Right lobe of liver (tissue), 6 donors: ENCODE data around the gene RC3H1. TPM values are rescaled to one million over a fixed set of nuclear protein-coding genes. Genes with fewer than 3 reads are reported as not detected.
A peak's percentile ranks its signal among the peaks of the same experiment; 100 is the strongest.

Source experiments
- ATAC-seq, 4 donors: fragments of 200-7000 bp; cut with Tn5 transposase; one replicate each; pipeline ENCODE4 v1.9.1; 2020; ENCODE audit warnings: mild to moderate bottlenecking in 4 of 4, moderate library complexity in 4 of 4
- DNase-seq, 3 donors: peaks; one replicate each; pipeline ENCODE4 v3.0.0-alpha.2; 2020
- H3K27ac ChIP-seq, 3 donors: fragments of 200-600 bp; one replicate each; pipeline ENCODE4 v1.8.0; 2022
- H3K27me3 ChIP-seq, 2 donors: fragments of 200-600 bp; one replicate each; pipeline ENCODE4 v1.8.0; 2022
- H3K36me3 ChIP-seq, 4 donors: fragments of 200-600 bp; sonication (generic) in 1 of 4; one replicate each; pipeline versions ENCODE4 v1.5.1 to v1.8.0; 2017 to 2022; ENCODE audit warnings: control low read depth in 1 of 4
- H3K4me1 ChIP-seq, 4 donors: fragments of 200-600 bp; sonication (generic) in 1 of 4; one replicate each; pipeline versions ENCODE4 v1.5.1 to v1.8.0; 2017 to 2022; ENCODE audit warnings: control low read depth in 1 of 4
- H3K4me3 ChIP-seq, 3 donors: fragments of 200-600 bp; one replicate each; pipeline ENCODE4 v1.8.0; 2022
- H3K9me3 ChIP-seq, 4 donors: fragments of 200-600 bp; sonication (generic) in 1 of 4; one replicate each; pipeline versions ENCODE4 v1.5.1 to v1.8.0; 2017 to 2022; ENCODE audit warnings: control low read depth in 1 of 4
- POLR2A ChIP-seq: fragments of 450-650 bp; IDR thresholded peaks from one replicate; pipeline ENCODE4 v1.6.1; 2017; ENCODE audit warnings: antibody characterized with exemption, mild to moderate bottlenecking
- WGBS: methylation state at CpG from one replicate; pipeline ENCODE4 v1.1.6; 2018; ENCODE audit warnings: low coverage, low lambda C conversion rate; ENCODE audit not compliant: insufficient coverage; ENCODE audit errors: missing lambda C conversion rate; 5-methylcytosine and 5-hydroxymethylcytosine counted together
- intact Hi-C, 2 donors: fragments of 100-400 bp; cut with DNase I; formaldehyde crosslinking; loops; one replicate each; pipeline versions ENCODE4 v1.11.2 to v1.14.1; 2022
- total RNA-seq, 6 experiments: library from RNA; depleted of rRNA in 2 of 6; stranded (reverse); fragments of >200 nt in 2 of 6; fragmentation: NEBNext Ultra II Directional in 3 of 6; extraction: Animal tissue kit (Norgen Biotek cat#: 25700) in 3 of 6; gene quantifications; one replicate each; pipeline versions ENCODE4 v1.1.0 to v1.2.4, GENCODE V29; 2016 to 2023
- TF ChIP-seq, protein P1 (sequence below), 4 donors: fragments of 200-600 bp in 3 of 4; fragments of 450-650 bp in 1 of 4; IDR thresholded peaks; one replicate each; pipeline versions ENCODE4 v1.5.1 to v1.8.0; 2016 to 2022; ENCODE audit warnings: antibody characterized with exemption in 4 of 4, mild to moderate bottlenecking in 2 of 4
- donor health status: DM: no; HTN: yes; CAD: no.
- donor health status: DM: no; HTN: no; CAD: no.
- donor health status: DM: no; HTN: no; CAD: no.
- donor health status: DM: no; HTN: yes; CAD: no.
- donor health status: DM: no; HTN: yes; CAD: no.

RC3H1 gene
- total RNA-seq, 6 experiments from 2014 or later = 15.7 to 22.2 (median 17.7) TPM

DNA sequence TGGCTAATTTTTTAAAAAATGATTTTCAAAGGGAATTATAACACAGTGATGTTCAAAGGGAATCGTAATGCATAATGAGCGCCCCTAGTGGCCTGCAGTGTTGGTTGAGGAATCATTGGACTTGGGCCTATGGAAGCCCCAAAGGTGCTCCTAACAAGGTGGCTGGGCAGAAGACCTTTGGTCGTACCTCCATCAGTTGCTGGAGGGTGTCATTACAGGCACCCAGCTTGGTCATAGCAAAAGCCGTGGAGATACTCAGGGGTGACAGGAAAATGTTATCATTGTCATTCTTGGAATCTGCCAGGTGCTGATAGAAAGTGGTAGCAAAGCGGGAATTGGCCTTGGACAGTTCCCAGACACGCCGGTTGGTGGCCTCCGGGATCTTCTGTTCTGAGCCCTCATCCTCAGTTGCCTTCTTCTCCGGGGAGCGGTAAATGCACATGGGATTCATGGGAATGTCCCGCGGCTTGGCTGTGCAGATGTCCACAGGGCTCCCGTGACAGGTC is 107.7 kb downstream of the RC3H1 start:
- Histone ChIP-seq H3K4me1 (peaks cover 0 to 47% (median 11%) of the 10 kb centered on the region in 4 donors), H3K9me3 (no peaks in the 10 kb centered on the region), H3K27me3 (no peaks in the 10 kb centered on the region), H3K27ac (peak overlapping the region in 2 of 3 donors; percentile 30 to 89), H3K4me3 (peak overlapping the region; percentile 63 to 88 (median 84)), H3K36me3 (peaks cover 0 to 51% (median 20%) of the 10 kb centered on the region in 4 donors)
- TF ChIP-seq, protein P1, sequence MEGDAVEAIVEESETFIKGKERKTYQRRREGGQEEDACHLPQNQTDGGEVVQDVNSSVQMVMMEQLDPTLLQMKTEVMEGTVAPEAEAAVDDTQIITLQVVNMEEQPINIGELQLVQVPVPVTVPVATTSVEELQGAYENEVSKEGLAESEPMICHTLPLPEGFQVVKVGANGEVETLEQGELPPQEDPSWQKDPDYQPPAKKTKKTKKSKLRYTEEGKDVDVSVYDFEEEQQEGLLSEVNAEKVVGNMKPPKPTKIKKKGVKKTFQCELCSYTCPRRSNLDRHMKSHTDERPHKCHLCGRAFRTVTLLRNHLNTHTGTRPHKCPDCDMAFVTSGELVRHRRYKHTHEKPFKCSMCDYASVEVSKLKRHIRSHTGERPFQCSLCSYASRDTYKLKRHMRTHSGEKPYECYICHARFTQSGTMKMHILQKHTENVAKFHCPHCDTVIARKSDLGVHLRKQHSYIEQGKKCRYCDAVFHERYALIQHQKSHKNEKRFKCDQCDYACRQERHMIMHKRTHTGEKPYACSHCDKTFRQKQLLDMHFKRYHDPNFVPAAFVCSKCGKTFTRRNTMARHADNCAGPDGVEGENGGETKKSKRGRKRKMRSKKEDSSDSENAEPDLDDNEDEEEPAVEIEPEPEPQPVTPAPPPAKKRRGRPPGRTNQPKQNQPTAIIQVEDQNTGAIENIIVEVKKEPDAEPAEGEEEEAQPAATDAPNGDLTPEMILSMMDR (IDR thresholded peaks at IDR 0.05) = peak; percentile 60 to 64 (median 62)
- TF ChIP-seq POLR2A = no peak
- ATAC-seq (peak; percentile 63 to 76 (median 66)), DNase-seq (peak; percentile 66 to 84 (median 82))
- intact Hi-C loops = no loop called here
- 17% methylated on average over 6 of the region's 13 CpGs for WGBS

GRCh38 chr1:173913111-173913510 is 109.0 kb downstream of the RC3H1 start:
- DNase-seq (no peak), ATAC-seq (no peak)
- intact Hi-C loops = no loop called here
- Histone ChIP-seq H3K4me3 (peak overlapping the region in 2 of 3 donors; percentile 84 to 88), H3K9me3 (no peaks in the 10 kb centered on the region), H3K36me3 (peaks cover 0 to 64% (median 25%) of the 10 kb centered on the region in 4 donors), H3K27ac (no peak overlapping the region), H3K4me1 (peaks cover 0 to 34% (median 9%) of the 10 kb centered on the region in 4 donors), H3K27me3 (no peaks in the 10 kb centered on the region)
- TF ChIP-seq POLR2A = no peak
- TF ChIP-seq, protein P1 (IDR thresholded peaks at IDR 0.05) = no peak
- 64% methylated on average over 3 of the region's 3 CpGs for WGBS

- no peak for ATAC-seq
These were observed 118.2 kb downstream of the RC3H1 start for GRCh38 chr1:173903827-173904531.

DNA sequence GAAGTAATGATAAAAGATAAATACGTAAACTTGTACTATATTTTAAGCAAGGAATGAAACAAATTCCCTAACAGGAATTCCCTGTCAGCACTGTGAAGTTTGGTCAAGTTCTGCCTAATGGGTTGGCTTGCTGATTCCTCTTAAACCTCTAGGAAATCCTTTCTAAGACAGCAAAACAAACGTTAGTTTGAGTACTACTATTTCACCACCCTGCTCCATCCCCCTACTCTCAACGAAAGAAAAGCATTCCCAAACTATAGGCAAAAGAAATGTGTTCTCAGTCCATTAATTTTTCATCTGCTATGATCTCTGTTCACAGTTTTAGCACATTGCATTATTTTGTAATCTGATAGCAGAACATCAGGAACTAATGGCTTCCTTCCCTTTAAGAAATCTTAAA is 121.2 kb downstream of the RC3H1 start:
- no peak for TF ChIP-seq POLR2A
- TF ChIP-seq, protein P1 (IDR thresholded peaks at IDR 0.05) = no peak

More at GRCh38 chr1:173903827-173904531, 118.2 kb downstream of the RC3H1 start:
- no peaks in the 10 kb centered on the region for H3K27me3 ChIP-seq
- H3K36me3 ChIP-seq = peaks cover 0 to 77% (median 47%) of the 10 kb centered on the region in 4 donors
- H3K27ac ChIP-seq = no peak overlapping the region
- H3K9me3 ChIP-seq = no peaks in the 10 kb centered on the region
- no peak for DNase-seq
- intact Hi-C loops = no loop called here
- no peaks in the 10 kb centered on the region for H3K4me1 ChIP-seq
- TF ChIP-seq, protein P1 (IDR thresholded peaks at IDR 0.05) = no peak
- no peak for TF ChIP-seq POLR2A
- WGBS = 74% methylated on average over 6 of the region's 6 CpGs
- no peak overlapping the region for H3K4me3 ChIP-seq

More for the DNA sequence above, 121.2 kb downstream of the RC3H1 start:
- intact Hi-C loops = no loop called here
- WGBS = 57% methylated on average over 3 of the region's 3 CpGs
- DNase-seq (no peak), ATAC-seq (no peak)
- H3K4me3 ChIP-seq = no peak overlapping the region
- no peak overlapping the region for H3K27ac ChIP-seq
- peaks cover 0 to 50% (median 30%) of the 10 kb centered on the region in 4 donors for H3K36me3 ChIP-seq
- no peaks in the 10 kb centered on the region for H3K4me1 ChIP-seq
- H3K9me3 ChIP-seq = no peaks in the 10 kb centered on the region
- no peaks in the 10 kb centered on the region for H3K27me3 ChIP-seq
